Neural cell (in vitro differentiated cells): ENCODE data around the gene GFOD2. TPM values are rescaled to one million over a fixed set of nuclear protein-coding genes. Genes with fewer than 3 reads are reported as not detected.

Experiments used
- H2AFZ ChIP-seq: fragments of 200-600, 300-800 bp; sonication (generic), shearing (Covaris generic); 2 replicates; pipeline ENCODE4 v1.6.0; 2014; ENCODE audit warnings: low read depth, mild to moderate bottlenecking, antibody characterized with exemption, low read length, moderate library complexity
- H3F3A ChIP-seq: fragments of 200-600 bp; shearing (Covaris generic); 2 replicates; pipeline ENCODE4 v1.6.1; 2016; ENCODE audit warnings: mild to moderate bottlenecking, moderate library complexity, mixed read lengths, antibody characterized with exemption, low read length; ENCODE audit not compliant: insufficient read depth, poor library complexity, severe bottlenecking
- H3K27ac ChIP-seq: fragments of 200-600, 300-800 bp; sonication (generic), shearing (Covaris generic); 2 replicates; pipeline ENCODE4 v1.5.1; 2014; ENCODE audit warnings: mild to moderate bottlenecking, low read length, moderate library complexity
- H3K27me3 ChIP-seq: fragments of 300-800, 200-600 bp; sonication (generic), shearing (Covaris generic); 2 replicates; pipeline ENCODE4 v1.6.0; 2014; ENCODE audit warnings: mild to moderate bottlenecking, low read depth, low read length, moderate library complexity; ENCODE audit not compliant: insufficient read depth
- H3K36me3 ChIP-seq: fragments of 300-800, 200-600 bp; sonication (generic), shearing (Covaris generic); 2 replicates; pipeline ENCODE4 v1.5.1; 2014; ENCODE audit warnings: mild to moderate bottlenecking, antibody characterized with exemption, low read length, moderate library complexity; ENCODE audit not compliant: insufficient read depth
- H3K4me2 ChIP-seq: fragments of 300-800, 200-600 bp; sonication (generic), shearing (Covaris generic); 2 replicates; pipeline ENCODE4 v1.6.0; 2014; ENCODE audit warnings: mild to moderate bottlenecking, low read length
- H3K4me3 ChIP-seq: fragments of 300-800, 200-600 bp; sonication (generic), shearing (Covaris generic); 2 replicates; pipeline ENCODE4 v1.5.1; 2014; ENCODE audit warnings: mild to moderate bottlenecking, low read length, moderate library complexity
- H3K79me2 ChIP-seq: fragments of 200-600 bp; shearing (Covaris generic); replicated peaks from 2 replicates; pipeline ENCODE4 v1.6.0; 2014; ENCODE audit warnings: mild to moderate bottlenecking, low read length, moderate library complexity; ENCODE audit not compliant: insufficient read depth
- H3K9ac ChIP-seq: fragments of 300-800, 200-600 bp; sonication (generic), shearing (Covaris generic); 2 replicates; pipeline ENCODE4 v1.6.1; 2016; ENCODE audit warnings: mild to moderate bottlenecking, low read length, mixed read lengths
- H3K9me2 ChIP-seq: fragments of 200-600 bp; shearing (Covaris generic); 2 replicates; pipeline ENCODE4 v1.6.1; 2016; ENCODE audit warnings: mild to moderate bottlenecking, low read length, mixed read lengths; ENCODE audit not compliant: insufficient read depth
- H3K9me3 ChIP-seq: fragments of 200-600, 300-800 bp; sonication (generic), shearing (Covaris generic); 2 replicates; pipeline ENCODE4 v1.6.1; 2016; ENCODE audit warnings: mild to moderate bottlenecking, mixed run types, low read length, moderate library complexity, mixed read lengths
- H4K20me1 ChIP-seq: fragments of 200-600 bp; shearing (Covaris generic); 2 replicates; pipeline ENCODE4 v1.6.1; 2016; ENCODE audit warnings: mild to moderate bottlenecking, mixed run types; ENCODE audit not compliant: insufficient read depth
- EP300 ChIP-seq: fragments of 450-650 bp; conservative IDR thresholded peaks from 2 replicates; pipeline ENCODE4 v1.6.1; 2014; ENCODE audit warnings: antibody characterized with exemption, mild to moderate bottlenecking, moderate library complexity; ENCODE audit not compliant: poor library complexity, severe bottlenecking
- EZH2 ChIP-seq: fragments of 200-600, 300-800 bp; shearing (Covaris generic), sonication (generic); IDR thresholded peaks from 2 replicates; pipeline ENCODE4 v1.6.1; 2014; ENCODE audit warnings: antibody characterized with exemption, low read length, borderline replicate concordance, mild to moderate bottlenecking; ENCODE audit not compliant: insufficient read depth, poor library complexity, severe bottlenecking
- MXI1 ChIP-seq: fragments of 450-650 bp; conservative IDR thresholded peaks from 2 replicates; pipeline ENCODE4 v1.6.1; 2014; ENCODE audit warnings: antibody characterized with exemption, mild to moderate bottlenecking; ENCODE audit not compliant: poor library complexity, severe bottlenecking
- POLR2AphosphoS5 ChIP-seq: IDR thresholded peaks from 2 replicates; pipeline ENCODE4 v1.6.1; 2012
- RAD21 ChIP-seq: fragments of 450-650 bp; conservative IDR thresholded peaks from 2 replicates; pipeline ENCODE4 v1.6.1; 2014; ENCODE audit warnings: antibody characterized with exemption, mild to moderate bottlenecking, moderate library complexity
- SMC3 ChIP-seq: fragments of 450-650 bp; conservative IDR thresholded peaks from 2 replicates; pipeline ENCODE4 v1.6.1; 2014; ENCODE audit warnings: antibody characterized with exemption, mild to moderate bottlenecking, moderate library complexity; ENCODE audit not compliant: poor library complexity
- TAF1 ChIP-seq: IDR thresholded peaks from 2 replicates; pipeline ENCODE4 v1.6.1; 2012; ENCODE audit warnings: low read depth
- polyA plus RNA-seq: library from polyadenylated mRNA; depleted of rRNA; stranded (reverse); fragments of >200 nt; gene quantifications from 2 replicates; pipeline ENCODE4 v1.2.3, GENCODE V29; 2014
- TF ChIP-seq, protein P1 (sequence below): IDR thresholded peaks from 2 replicates; pipeline ENCODE4 v1.6.1; 2012; ENCODE audit warnings: borderline replicate concordance
- TF ChIP-seq, protein P2 (sequence below): fragments of 450-650 bp; IDR thresholded peaks from 2 replicates; pipeline ENCODE4 v1.5.1; 2014; ENCODE audit warnings: antibody characterized with exemption, mild to moderate bottlenecking, moderate library complexity; ENCODE audit not compliant: poor library complexity, severe bottlenecking

GFOD2 gene
- polyA plus RNA-seq, 1 donor from 2014 or later = 88.4 TPM

- Histone ChIP-seq H3K9ac (no peak overlapping the region), H3K36me3 (no peaks in the 10 kb centered on the region), H3K27ac (no peak overlapping the region)
Observed at GRCh38 chr16:67726106-67727034, 7.3 kb upstream of the GFOD2 start.

GRCh38 chr16:67723911-67724305 lies 4.8 kb upstream of the GFOD2 start:
- no peak for TF ChIP-seq MXI1
- no peak for TF ChIP-seq SMC3
- no peak for TF ChIP-seq EP300
- TF ChIP-seq EZH2 = no peak
- TF ChIP-seq, protein P1, sequence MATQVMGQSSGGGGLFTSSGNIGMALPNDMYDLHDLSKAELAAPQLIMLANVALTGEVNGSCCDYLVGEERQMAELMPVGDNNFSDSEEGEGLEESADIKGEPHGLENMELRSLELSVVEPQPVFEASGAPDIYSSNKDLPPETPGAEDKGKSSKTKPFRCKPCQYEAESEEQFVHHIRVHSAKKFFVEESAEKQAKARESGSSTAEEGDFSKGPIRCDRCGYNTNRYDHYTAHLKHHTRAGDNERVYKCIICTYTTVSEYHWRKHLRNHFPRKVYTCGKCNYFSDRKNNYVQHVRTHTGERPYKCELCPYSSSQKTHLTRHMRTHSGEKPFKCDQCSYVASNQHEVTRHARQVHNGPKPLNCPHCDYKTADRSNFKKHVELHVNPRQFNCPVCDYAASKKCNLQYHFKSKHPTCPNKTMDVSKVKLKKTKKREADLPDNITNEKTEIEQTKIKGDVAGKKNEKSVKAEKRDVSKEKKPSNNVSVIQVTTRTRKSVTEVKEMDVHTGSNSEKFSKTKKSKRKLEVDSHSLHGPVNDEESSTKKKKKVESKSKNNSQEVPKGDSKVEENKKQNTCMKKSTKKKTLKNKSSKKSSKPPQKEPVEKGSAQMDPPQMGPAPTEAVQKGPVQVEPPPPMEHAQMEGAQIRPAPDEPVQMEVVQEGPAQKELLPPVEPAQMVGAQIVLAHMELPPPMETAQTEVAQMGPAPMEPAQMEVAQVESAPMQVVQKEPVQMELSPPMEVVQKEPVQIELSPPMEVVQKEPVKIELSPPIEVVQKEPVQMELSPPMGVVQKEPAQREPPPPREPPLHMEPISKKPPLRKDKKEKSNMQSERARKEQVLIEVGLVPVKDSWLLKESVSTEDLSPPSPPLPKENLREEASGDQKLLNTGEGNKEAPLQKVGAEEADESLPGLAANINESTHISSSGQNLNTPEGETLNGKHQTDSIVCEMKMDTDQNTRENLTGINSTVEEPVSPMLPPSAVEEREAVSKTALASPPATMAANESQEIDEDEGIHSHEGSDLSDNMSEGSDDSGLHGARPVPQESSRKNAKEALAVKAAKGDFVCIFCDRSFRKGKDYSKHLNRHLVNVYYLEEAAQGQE = no peak
- TF ChIP-seq, protein P2, sequence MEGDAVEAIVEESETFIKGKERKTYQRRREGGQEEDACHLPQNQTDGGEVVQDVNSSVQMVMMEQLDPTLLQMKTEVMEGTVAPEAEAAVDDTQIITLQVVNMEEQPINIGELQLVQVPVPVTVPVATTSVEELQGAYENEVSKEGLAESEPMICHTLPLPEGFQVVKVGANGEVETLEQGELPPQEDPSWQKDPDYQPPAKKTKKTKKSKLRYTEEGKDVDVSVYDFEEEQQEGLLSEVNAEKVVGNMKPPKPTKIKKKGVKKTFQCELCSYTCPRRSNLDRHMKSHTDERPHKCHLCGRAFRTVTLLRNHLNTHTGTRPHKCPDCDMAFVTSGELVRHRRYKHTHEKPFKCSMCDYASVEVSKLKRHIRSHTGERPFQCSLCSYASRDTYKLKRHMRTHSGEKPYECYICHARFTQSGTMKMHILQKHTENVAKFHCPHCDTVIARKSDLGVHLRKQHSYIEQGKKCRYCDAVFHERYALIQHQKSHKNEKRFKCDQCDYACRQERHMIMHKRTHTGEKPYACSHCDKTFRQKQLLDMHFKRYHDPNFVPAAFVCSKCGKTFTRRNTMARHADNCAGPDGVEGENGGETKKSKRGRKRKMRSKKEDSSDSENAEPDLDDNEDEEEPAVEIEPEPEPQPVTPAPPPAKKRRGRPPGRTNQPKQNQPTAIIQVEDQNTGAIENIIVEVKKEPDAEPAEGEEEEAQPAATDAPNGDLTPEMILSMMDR = no peak
- TF ChIP-seq POLR2AphosphoS5 = no peak
- TF ChIP-seq TAF1 = no peak
- TF ChIP-seq RAD21 = no peak
- Histone ChIP-seq H3K9ac (no peak overlapping the region), H3F3A (no peaks in the 10 kb centered on the region), H3K27me3 (no peaks in the 10 kb centered on the region), H3K4me3 (no peak overlapping the region), H3K79me2 (no peaks in the 10 kb centered on the region), H2AFZ (no peak overlapping the region), H3K27ac (no peak overlapping the region), H3K4me2 (no peak overlapping the region), H3K9me3 (no peaks in the 10 kb centered on the region), H3K36me3 (no peaks in the 10 kb centered on the region), H4K20me1 (no peaks in the 10 kb centered on the region), H3K9me2 (no peaks in the 10 kb centered on the region)

More at GRCh38 chr16:67726106-67727034, 7.3 kb upstream of the GFOD2 start:
- H3K79me2 ChIP-seq = no peaks in the 10 kb centered on the region
- TF ChIP-seq EP300 (no peak), MXI1 (no peak), SMC3 (no peak), EZH2 (no peak), TAF1 (no peak), RAD21 (no peak), POLR2AphosphoS5 (no peak)
- TF ChIP-seq, protein P1 = no peak
- TF ChIP-seq, protein P2 = no peak
- H4K20me1 ChIP-seq = no peaks in the 10 kb centered on the region
- H3K27me3 ChIP-seq = no peaks in the 10 kb centered on the region
- H3K9me3 ChIP-seq = no peaks in the 10 kb centered on the region
- H3K4me2 ChIP-seq = no peak overlapping the region
- H3K9me2 ChIP-seq = no peaks in the 10 kb centered on the region
- no peaks in the 10 kb centered on the region for H3F3A ChIP-seq
- no peak overlapping the region for H2AFZ ChIP-seq
- no peak overlapping the region for H3K4me3 ChIP-seq
